Cardiac muscle cell (in vitro differentiated cells and primary cell): ENCODE measurements around the gene SNAP47. TPM values are rescaled to one million over a fixed set of nuclear protein-coding genes. Genes with fewer than 3 reads are reported as not detected.

Experiments used
- DNase-seq, 2 donors: peaks; one replicate each; pipeline versions ENCODE4 v3.0.0 to v3.0.0-alpha.2; 2010 to 2017; ENCODE audit warnings: low read depth in 1 of 2, low spot score in 1 of 2
- H3K27ac ChIP-seq: fragments of 200-600 bp; sonication (generic); 2 replicates; pipeline ENCODE4 v1.5.1; 2016
- H3K27me3 ChIP-seq: fragments of 200-600 bp; sonication (generic); 2 replicates; pipeline ENCODE4 v1.6.0; 2016; ENCODE audit warnings: control low read depth
- H3K36me3 ChIP-seq: fragments of 200-600 bp; sonication (generic); 2 replicates; pipeline ENCODE4 v1.5.1; 2016; ENCODE audit warnings: control low read depth
- H3K4me1 ChIP-seq: fragments of 200-600 bp; sonication (generic); 2 replicates; pipeline ENCODE4 v1.8.1; 2017; ENCODE audit warnings: low read depth, mild to moderate bottlenecking, mixed run types
- H3K4me3 ChIP-seq: fragments of 200-600 bp; sonication (generic); 2 replicates; pipeline ENCODE4 v1.5.1; 2016; ENCODE audit warnings: mild to moderate bottlenecking
- H3K9me3 ChIP-seq: fragments of 200-600 bp; sonication (generic); 2 replicates; pipeline ENCODE4 v1.5.1; 2017; ENCODE audit warnings: low read depth, mild to moderate bottlenecking, control low read depth
- CTCF ChIP-seq: IDR thresholded peaks from 2 replicates; pipeline ENCODE4 v1.5.1; 2012; ENCODE audit warnings: low read depth, mild to moderate bottlenecking, low read length
- polyA plus RNA-seq: library from polyadenylated mRNA; unstranded; fragments of >200 nt; fragmentation: Nextera tagmentation; extraction: Ambion mirVana; gene quantifications from 2 replicates; pipeline ENCODE4 v1.2.1, GENCODE V29; 2016
- total RNA-seq: library from RNA; depleted of rRNA; stranded (reverse); fragments of >200 nt; gene quantifications from 2 replicates; pipeline ENCODE4 v1.2.3, GENCODE V29; 2016

Gene SNAP47
- total and polyA plus RNA-seq, 2 experiments from 2014 or later: 43.7 to 57.4 TPM

GRCh38 chr1:227803933-227804332, 68.7 kb downstream of the SNAP47 start:
- Histone ChIP-seq H3K9me3 (no peaks in the 10 kb centered on the region), H3K4me3 (no peak overlapping the region), H3K36me3 (no peaks in the 10 kb centered on the region), H3K27me3 (peaks cover 3% of the 10 kb centered on the region), H3K27ac (no peak overlapping the region), H3K4me1 (no peaks in the 10 kb centered on the region)
- DNase-seq: no peak
- TF ChIP-seq CTCF: no peak

GRCh38 chr1:227805606-227806197, 70.5 kb downstream of the SNAP47 start:
- Histone ChIP-seq H3K36me3 (no peaks in the 10 kb centered on the region), H3K4me3 (no peak overlapping the region), H3K9me3 (no peaks in the 10 kb centered on the region), H3K27ac (no peak overlapping the region), H3K4me1 (no peaks in the 10 kb centered on the region), H3K27me3 (peaks cover 3% of the 10 kb centered on the region)
- no peak for TF ChIP-seq CTCF
- DNase-seq: peak in 1 of 2 donors; percentile 49

GRCh38 chr1:227808566-227808965, 73.3 kb downstream of the SNAP47 start:
- H3K36me3 ChIP-seq: no peaks in the 10 kb centered on the region
- H3K4me3 ChIP-seq: no peak overlapping the region
- H3K9me3 ChIP-seq: no peaks in the 10 kb centered on the region
- H3K4me1 ChIP-seq: no peaks in the 10 kb centered on the region
- no peak for TF ChIP-seq CTCF
- no peak for DNase-seq
- H3K27me3 ChIP-seq: no peaks in the 10 kb centered on the region
- H3K27ac ChIP-seq: no peak overlapping the region

GRCh38 chr1:227809026-227809425, 73.8 kb downstream of the SNAP47 start:
- H3K27me3 ChIP-seq: no peaks in the 10 kb centered on the region
- no peak for TF ChIP-seq CTCF
- H3K4me1 ChIP-seq: no peaks in the 10 kb centered on the region
- no peak overlapping the region for H3K27ac ChIP-seq
- no peak overlapping the region for H3K4me3 ChIP-seq
- H3K36me3 ChIP-seq: no peaks in the 10 kb centered on the region
- no peaks in the 10 kb centered on the region for H3K9me3 ChIP-seq
- no peak for DNase-seq

GRCh38 chr1:227813962-227814361, 78.7 kb downstream of the SNAP47 start:
- DNase-seq: no peak
- H3K36me3 ChIP-seq: no peaks in the 10 kb centered on the region
- no peak overlapping the region for H3K4me3 ChIP-seq
- H3K9me3 ChIP-seq: no peaks in the 10 kb centered on the region
- H3K4me1 ChIP-seq: no peaks in the 10 kb centered on the region
- H3K27ac ChIP-seq: no peak overlapping the region
- no peaks in the 10 kb centered on the region for H3K27me3 ChIP-seq
- TF ChIP-seq CTCF: no peak
